HuH-7 (cell line): Measurements from ENCODE around the gene SYTL2.
"Not testable (repeated sequence)": the region's sequence is repeated elsewhere in the genome, so short reads cannot be mapped to it uniquely, and the experiment has no call there.

Source experiments
- DNase-seq: peaks from one replicate; pipeline ENCODE4 v3.0.0; 2011; ENCODE audit warnings: low spot score

The SYTL2 gene

GRCh38 chr11:85795712-85796487 is 15.0 kb downstream of the SYTL2 start:
- DNase-seq = no peak

- no peak for DNase-seq
Observed at GRCh38 chr11:85791409-85791990, 19.4 kb downstream of the SYTL2 start.

GRCh38 chr11:85787809-85788760 is 22.9 kb downstream of the SYTL2 start:
- no peak for DNase-seq

GRCh38 chr11:85787168-85787567 is 23.8 kb downstream of the SYTL2 start:
- DNase-seq = no peak

- no peak for DNase-seq
Observed at GRCh38 chr11:85784480-85785265, 26.3 kb downstream of the SYTL2 start.

- DNase-seq = no peak
Observed at GRCh38 chr11:85783758-85784157, 27.2 kb downstream of the SYTL2 start.

GRCh38 chr11:85780780-85781517 is 30.0 kb downstream of the SYTL2 start:
- not testable (repeated sequence) for DNase-seq

- DNase-seq = no peak
Observed at GRCh38 chr11:85779956-85780640, 30.8 kb downstream of the SYTL2 start.

GRCh38 chr11:85777603-85777972 is 33.4 kb downstream of the SYTL2 start:
- not testable (repeated sequence) for DNase-seq

- no peak for DNase-seq
Observed at GRCh38 chr11:85776951-85777602, 33.9 kb downstream of the SYTL2 start.

- no peak for DNase-seq
Observed at GRCh38 chr11:85774256-85775101, 36.5 kb downstream of the SYTL2 start.

- DNase-seq = no peak
Observed at GRCh38 chr11:85772695-85773094, 38.2 kb downstream of the SYTL2 start.

GRCh38 chr11:85771568-85771967 is 39.4 kb downstream of the SYTL2 start:
- no peak for DNase-seq

GRCh38 chr11:85769771-85770170 is 41.2 kb downstream of the SYTL2 start:
- no peak for DNase-seq

GRCh38 chr11:85768473-85769146 is 42.3 kb downstream of the SYTL2 start:
- no peak for DNase-seq

- no peak for DNase-seq
Observed at GRCh38 chr11:85767246-85767945, 43.5 kb downstream of the SYTL2 start.

GRCh38 chr11:85766721-85767161 is 44.2 kb downstream of the SYTL2 start:
- DNase-seq = no peak

GRCh38 chr11:85764796-85765195 is 46.1 kb downstream of the SYTL2 start:
- DNase-seq = no peak
